Neural cell (in vitro differentiated cells): ENCODE measurements around the gene DUOXA1. TPM values are rescaled to one million over a fixed set of nuclear protein-coding genes. Genes with fewer than 3 reads are reported as not detected.

Source experiments
- H2AFZ ChIP-seq: fragments of 200-600, 300-800 bp; sonication (generic), shearing (Covaris generic); 2 replicates; pipeline ENCODE4 v1.6.0; 2014; ENCODE audit warnings: low read depth, mild to moderate bottlenecking, antibody characterized with exemption, low read length, moderate library complexity
- H3F3A ChIP-seq: fragments of 200-600 bp; shearing (Covaris generic); 2 replicates; pipeline ENCODE4 v1.6.1; 2016; ENCODE audit warnings: mild to moderate bottlenecking, moderate library complexity, mixed read lengths, antibody characterized with exemption, low read length; ENCODE audit not compliant: insufficient read depth, poor library complexity, severe bottlenecking
- H3K27ac ChIP-seq: fragments of 200-600, 300-800 bp; sonication (generic), shearing (Covaris generic); 2 replicates; pipeline ENCODE4 v1.5.1; 2014; ENCODE audit warnings: mild to moderate bottlenecking, low read length, moderate library complexity
- H3K27me3 ChIP-seq: fragments of 300-800, 200-600 bp; sonication (generic), shearing (Covaris generic); 2 replicates; pipeline ENCODE4 v1.6.0; 2014; ENCODE audit warnings: mild to moderate bottlenecking, low read depth, low read length, moderate library complexity; ENCODE audit not compliant: insufficient read depth
- H3K36me3 ChIP-seq: fragments of 300-800, 200-600 bp; sonication (generic), shearing (Covaris generic); 2 replicates; pipeline ENCODE4 v1.5.1; 2014; ENCODE audit warnings: mild to moderate bottlenecking, antibody characterized with exemption, low read length, moderate library complexity; ENCODE audit not compliant: insufficient read depth
- H3K4me2 ChIP-seq: fragments of 300-800, 200-600 bp; sonication (generic), shearing (Covaris generic); 2 replicates; pipeline ENCODE4 v1.6.0; 2014; ENCODE audit warnings: mild to moderate bottlenecking, low read length
- H3K4me3 ChIP-seq: fragments of 300-800, 200-600 bp; sonication (generic), shearing (Covaris generic); 2 replicates; pipeline ENCODE4 v1.5.1; 2014; ENCODE audit warnings: mild to moderate bottlenecking, low read length, moderate library complexity
- H3K79me2 ChIP-seq: fragments of 200-600 bp; shearing (Covaris generic); replicated peaks from 2 replicates; pipeline ENCODE4 v1.6.0; 2014; ENCODE audit warnings: mild to moderate bottlenecking, low read length, moderate library complexity; ENCODE audit not compliant: insufficient read depth
- H3K9ac ChIP-seq: fragments of 300-800, 200-600 bp; sonication (generic), shearing (Covaris generic); 2 replicates; pipeline ENCODE4 v1.6.1; 2016; ENCODE audit warnings: mild to moderate bottlenecking, low read length, mixed read lengths
- H3K9me2 ChIP-seq: fragments of 200-600 bp; shearing (Covaris generic); 2 replicates; pipeline ENCODE4 v1.6.1; 2016; ENCODE audit warnings: mild to moderate bottlenecking, low read length, mixed read lengths; ENCODE audit not compliant: insufficient read depth
- H3K9me3 ChIP-seq: fragments of 200-600, 300-800 bp; sonication (generic), shearing (Covaris generic); 2 replicates; pipeline ENCODE4 v1.6.1; 2016; ENCODE audit warnings: mild to moderate bottlenecking, mixed run types, low read length, moderate library complexity, mixed read lengths
- H4K20me1 ChIP-seq: fragments of 200-600 bp; shearing (Covaris generic); 2 replicates; pipeline ENCODE4 v1.6.1; 2016; ENCODE audit warnings: mild to moderate bottlenecking, mixed run types; ENCODE audit not compliant: insufficient read depth
- CTCF ChIP-seq: fragments of 450-650 bp; IDR thresholded peaks from 2 replicates; pipeline ENCODE4 v1.5.1; 2014; ENCODE audit warnings: antibody characterized with exemption, mild to moderate bottlenecking, moderate library complexity; ENCODE audit not compliant: poor library complexity, severe bottlenecking
- EP300 ChIP-seq: fragments of 450-650 bp; conservative IDR thresholded peaks from 2 replicates; pipeline ENCODE4 v1.6.1; 2014; ENCODE audit warnings: antibody characterized with exemption, mild to moderate bottlenecking, moderate library complexity; ENCODE audit not compliant: poor library complexity, severe bottlenecking
- EZH2 ChIP-seq: fragments of 200-600, 300-800 bp; shearing (Covaris generic), sonication (generic); IDR thresholded peaks from 2 replicates; pipeline ENCODE4 v1.6.1; 2014; ENCODE audit warnings: antibody characterized with exemption, low read length, borderline replicate concordance, mild to moderate bottlenecking; ENCODE audit not compliant: insufficient read depth, poor library complexity, severe bottlenecking
- MXI1 ChIP-seq: fragments of 450-650 bp; conservative IDR thresholded peaks from 2 replicates; pipeline ENCODE4 v1.6.1; 2014; ENCODE audit warnings: antibody characterized with exemption, mild to moderate bottlenecking; ENCODE audit not compliant: poor library complexity, severe bottlenecking
- POLR2AphosphoS5 ChIP-seq: IDR thresholded peaks from 2 replicates; pipeline ENCODE4 v1.6.1; 2012
- RAD21 ChIP-seq: fragments of 450-650 bp; conservative IDR thresholded peaks from 2 replicates; pipeline ENCODE4 v1.6.1; 2014; ENCODE audit warnings: antibody characterized with exemption, mild to moderate bottlenecking, moderate library complexity
- REST ChIP-seq: IDR thresholded peaks from 2 replicates; pipeline ENCODE4 v1.6.1; 2012; ENCODE audit warnings: borderline replicate concordance
- SMC3 ChIP-seq: fragments of 450-650 bp; conservative IDR thresholded peaks from 2 replicates; pipeline ENCODE4 v1.6.1; 2014; ENCODE audit warnings: antibody characterized with exemption, mild to moderate bottlenecking, moderate library complexity; ENCODE audit not compliant: poor library complexity
- TAF1 ChIP-seq: IDR thresholded peaks from 2 replicates; pipeline ENCODE4 v1.6.1; 2012; ENCODE audit warnings: low read depth
- polyA plus RNA-seq: library from polyadenylated mRNA; depleted of rRNA; stranded (reverse); fragments of >200 nt; gene quantifications from 2 replicates; pipeline ENCODE4 v1.2.3, GENCODE V29; 2014

DUOXA1 gene
- polyA plus RNA-seq, 1 donor from 2014 or later: not detected

GRCh38 chr15:45093013-45093412 is 36.7 kb downstream of the DUOXA1 start:
- Histone ChIP-seq H3K4me2 (no peak overlapping the region), H2AFZ (no peak overlapping the region), H3K9ac (no peak overlapping the region), H3K9me2 (no peaks in the 10 kb centered on the region), H3K9me3 (no peaks in the 10 kb centered on the region), H3K27me3 (no peaks in the 10 kb centered on the region), H3K79me2 (no peaks in the 10 kb centered on the region), H3K4me3 (no peak overlapping the region), H4K20me1 (no peaks in the 10 kb centered on the region), H3F3A (no peaks in the 10 kb centered on the region), H3K27ac (no peak overlapping the region), H3K36me3 (no peaks in the 10 kb centered on the region)
- no peak for TF ChIP-seq EZH2
- no peak for TF ChIP-seq MXI1
- TF ChIP-seq POLR2AphosphoS5: no peak
- no peak for TF ChIP-seq REST
- TF ChIP-seq SMC3: no peak
- no peak for TF ChIP-seq EP300
- no peak for TF ChIP-seq TAF1
- TF ChIP-seq CTCF: no peak
- TF ChIP-seq RAD21: no peak

GRCh38 chr15:45091576-45091975 is 38.1 kb downstream of the DUOXA1 start:
- Histone ChIP-seq H2AFZ (no peak overlapping the region), H3K79me2 (no peaks in the 10 kb centered on the region), H3K9ac (no peak overlapping the region), H3K36me3 (no peaks in the 10 kb centered on the region), H3K9me3 (no peaks in the 10 kb centered on the region), H3K9me2 (no peaks in the 10 kb centered on the region), H3F3A (no peaks in the 10 kb centered on the region), H3K27ac (no peak overlapping the region), H3K27me3 (no peaks in the 10 kb centered on the region), H4K20me1 (no peaks in the 10 kb centered on the region), H3K4me2 (no peak overlapping the region), H3K4me3 (no peak overlapping the region)
- TF ChIP-seq RAD21: no peak
- TF ChIP-seq POLR2AphosphoS5: no peak
- TF ChIP-seq CTCF: no peak
- no peak for TF ChIP-seq EP300
- TF ChIP-seq TAF1: no peak
- no peak for TF ChIP-seq EZH2
- TF ChIP-seq REST: no peak
- TF ChIP-seq SMC3: no peak
- no peak for TF ChIP-seq MXI1
